IPS-NIHi7 (cell line): ENCODE measurements around the gene ZNF609.

ENCODE experiments used
- DNase-seq: peaks from one replicate; pipeline ENCODE4 v3.0.0; 2012; ENCODE audit warnings: mixed read lengths; ENCODE audit errors: extremely low spot score

ZNF609 gene

GRCh38 chr15:64535460-64536243, 75.3 kb downstream of the ZNF609 start:
- DNase-seq, result no peak

GRCh38 chr15:64536244-64536836, 76.0 kb downstream of the ZNF609 start:
- DNase-seq, result peak; percentile 17

- no peak for DNase-seq
Observed at GRCh38 chr15:64542091-64542490, 81.7 kb downstream of the ZNF609 start.

GRCh38 chr15:64544450-64544849, 84.1 kb downstream of the ZNF609 start:
- DNase-seq, result peak; percentile 9

- DNase-seq, result no peak
Observed at GRCh38 chr15:64547275-64547674, 86.9 kb downstream of the ZNF609 start.

- no peak for DNase-seq
Observed at GRCh38 chr15:64548235-64548634, 87.9 kb downstream of the ZNF609 start.

GRCh38 chr15:64549860-64550259, 89.5 kb downstream of the ZNF609 start:
- DNase-seq, result no peak

GRCh38 chr15:64552281-64552948, 92.0 kb downstream of the ZNF609 start:
- no peak for DNase-seq

- DNase-seq, result no peak
Observed at GRCh38 chr15:64558460-64559179, 98.2 kb downstream of the ZNF609 start.

GRCh38 chr15:64559243-64559642, 98.9 kb downstream of the ZNF609 start:
- DNase-seq, result no peak

GRCh38 chr15:64560501-64560900, 100.1 kb downstream of the ZNF609 start:
- DNase-seq, result no peak

GRCh38 chr15:64560998-64561397, 100.6 kb downstream of the ZNF609 start:
- no peak for DNase-seq

GRCh38 chr15:64562003-64562640, 101.7 kb downstream of the ZNF609 start:
- DNase-seq, result no peak

- no peak for DNase-seq
Observed at GRCh38 chr15:64566102-64566501, 105.7 kb downstream of the ZNF609 start.

GRCh38 chr15:64566629-64567427, 106.5 kb downstream of the ZNF609 start:
- peak; percentile 11 for DNase-seq

GRCh38 chr15:64568765-64569164, 108.4 kb downstream of the ZNF609 start:
- no peak for DNase-seq

- DNase-seq, result no peak
Observed at GRCh38 chr15:64571857-64572291, 111.5 kb downstream of the ZNF609 start.

- DNase-seq, result no peak
Observed at GRCh38 chr15:64572856-64573255, 112.5 kb downstream of the ZNF609 start.

- DNase-seq, result no peak
Observed at GRCh38 chr15:64574301-64575017, 114.1 kb downstream of the ZNF609 start.
